IMR-90 (cell line): Measurements from ENCODE around the gene TGM1. TPM values are rescaled to one million over a fixed set of nuclear protein-coding genes. Genes with fewer than 3 reads are reported as not detected.
A peak's percentile ranks its signal among the peaks of the same experiment; 100 is the strongest.

ENCODE experiments used
- ATAC-seq: fragments of 200-7000 bp; cut with Tn5 transposase; 2 replicates; pipeline ENCODE4 v1.9.1; 2020; ENCODE audit warnings: low read depth, mild to moderate bottlenecking, moderate library complexity
- BruUV-seq: library from RNA; stranded (reverse); fragments of 400-500 nt; replicated peaks from 2 replicates; lab custom pipeline; 2021; lab: Mats Ljungman, UMichigan
- CTCF ChIA-PET: fragments of 300-600 bp; formaldehyde crosslinking; extraction: SDS; loops from one replicate; lab custom pipeline; 2021; ENCODE audit warnings: antibody characterized with exemption; lab: Yijun Ruan, JAX
- POLR2A ChIA-PET: fragments of 300-600 bp; sonication (Branson Sonifier 250); formaldehyde crosslinking; loops from one replicate; lab custom pipeline; 2022; ENCODE audit warnings: antibody characterized with exemption; ENCODE audit not compliant: unreplicated experiment; lab: Charles Lee
- DNase-seq: peaks from one replicate; pipeline ENCODE4 v3.0.0; 2013
- H2AFZ ChIP-seq: replicated peaks from 2 replicates; pipeline ENCODE3; 2013; ENCODE audit warnings: low read length, mild to moderate bottlenecking; ENCODE audit not compliant: poor library complexity
- H2AK5ac ChIP-seq: 2 replicates; pipeline ENCODE4 v1.6.1; 2013; ENCODE audit warnings: low read depth, low read length, inconsistent platforms
- H2AK9ac ChIP-seq: replicated peaks from 2 replicates; pipeline ENCODE3; 2013; ENCODE audit warnings: mild to moderate bottlenecking, low read depth, low read length, moderate library complexity; ENCODE audit not compliant: poor library complexity
- H2BK120ac ChIP-seq: 2 replicates; pipeline ENCODE4 v1.6.1; 2013; ENCODE audit warnings: low read depth, low read length, inconsistent platforms
- H2BK15ac ChIP-seq: 3 replicates; pipeline ENCODE4 v1.6.1; 2013; ENCODE audit warnings: low read depth, low read length, inconsistent platforms
- H2BK20ac ChIP-seq: 2 replicates; pipeline ENCODE4 v1.6.1; 2013; ENCODE audit warnings: low read depth, mild to moderate bottlenecking, inconsistent platforms, low read length, moderate library complexity
- H2BK5ac ChIP-seq: 2 replicates; pipeline ENCODE4 v1.6.1; 2013; ENCODE audit warnings: mild to moderate bottlenecking, low read depth, low read length, inconsistent platforms; ENCODE audit not compliant: poor library complexity, severe bottlenecking
- H3K14ac ChIP-seq: replicated peaks from 2 replicates; pipeline ENCODE4 v1.6.1; 2013; ENCODE audit warnings: low read depth, low read length, inconsistent platforms
- H3K18ac ChIP-seq: 2 replicates; pipeline ENCODE4 v1.6.1; 2013; ENCODE audit warnings: low read depth, low read length, control low read depth
- H3K23ac ChIP-seq: 2 replicates; pipeline ENCODE4 v1.6.1; 2013; ENCODE audit warnings: low read depth, low read length, inconsistent platforms
- H3K27ac ChIP-seq: 2 replicates; pipeline ENCODE4 v1.5.1; 2013; ENCODE audit warnings: mild to moderate bottlenecking, control low read depth, low read length; ENCODE audit not compliant: insufficient read depth
- H3K27me3 ChIP-seq: 2 replicates; pipeline ENCODE4 v1.6.1; 2013; ENCODE audit warnings: low read length; ENCODE audit not compliant: control insufficient read depth, insufficient read depth
- H3K36me3 ChIP-seq: 2 replicates; pipeline ENCODE4 v1.6.1; 2013; ENCODE audit warnings: low read length, mixed read lengths; ENCODE audit not compliant: control insufficient read depth, insufficient read depth
- H3K4ac ChIP-seq: 2 replicates; pipeline ENCODE4 v1.6.1; 2013; ENCODE audit warnings: low read depth, low read length, inconsistent platforms
- H3K4me1 ChIP-seq: 2 replicates; pipeline ENCODE4 v1.6.1; 2013; ENCODE audit warnings: low read length, mixed read lengths; ENCODE audit not compliant: control insufficient read depth, insufficient read depth
- H3K4me2 ChIP-seq: 2 replicates; pipeline ENCODE4 v1.6.1; 2013; ENCODE audit warnings: low read depth, mild to moderate bottlenecking, control low read depth, low read length, moderate library complexity
- H3K4me3 ChIP-seq: 2 replicates; pipeline ENCODE4 v1.5.1; 2013; ENCODE audit warnings: low read depth, mild to moderate bottlenecking, control low read depth, low read length, moderate library complexity; ENCODE audit not compliant: insufficient read depth
- H3K56ac ChIP-seq: 2 replicates; pipeline ENCODE4 v1.6.1; 2013; ENCODE audit warnings: low read length, inconsistent platforms; ENCODE audit not compliant: insufficient read depth; ENCODE audit errors: extremely low read depth
- H3K79me1 ChIP-seq, 2 experiments: 2 replicates each; pipeline ENCODE4 v1.6.1; 2013; ENCODE audit warnings: low read length in 2 of 2, inconsistent platforms in 1 of 2, low read depth in 1 of 2
- H3K9ac ChIP-seq: 2 replicates; pipeline ENCODE4 v1.6.1; 2013; ENCODE audit warnings: low read depth, low read length, control low read depth
- H3K9me1 ChIP-seq: 2 replicates; pipeline ENCODE4 v1.6.1; 2013; ENCODE audit warnings: low read length, inconsistent platforms; ENCODE audit not compliant: insufficient read depth
- H3K9me3 ChIP-seq: 2 replicates; pipeline ENCODE4 v1.6.1; 2013; ENCODE audit warnings: low read length; ENCODE audit not compliant: control insufficient read depth, insufficient read depth
- H4K20me1 ChIP-seq: 2 replicates; pipeline ENCODE4 v1.6.1; 2013; ENCODE audit warnings: low read length, inconsistent platforms; ENCODE audit not compliant: insufficient read depth
- H4K5ac ChIP-seq: 2 replicates; pipeline ENCODE4 v1.6.1; 2013; ENCODE audit warnings: mild to moderate bottlenecking, low read depth, low read length, control low read depth
- H4K8ac ChIP-seq, 2 experiments: 2 replicates each; pipeline ENCODE4 v1.6.1; 2013; ENCODE audit warnings: low read depth in 2 of 2, low read length in 2 of 2, control low read depth in 1 of 2, inconsistent platforms in 1 of 2
- H4K91ac ChIP-seq: 2 replicates; pipeline ENCODE4 v1.6.1; 2013; ENCODE audit warnings: low read depth, low read length, inconsistent platforms; ENCODE audit not compliant: insufficient read depth
- BHLHE40 ChIP-seq: fragments of 150-350 bp; IDR thresholded peaks from 2 replicates; pipeline ENCODE4 v1.6.1; 2016; ENCODE audit warnings: mild to moderate bottlenecking, low read depth, low read length
- CEBPB ChIP-seq: IDR thresholded peaks from 2 replicates; pipeline ENCODE4 v1.6.1; 2012; ENCODE audit warnings: low read depth, low read length, improper control_type of control experiment
- CHD1 ChIP-seq: IDR thresholded peaks from 2 replicates; pipeline ENCODE4 v1.6.1; 2012; ENCODE audit warnings: low read depth, low read length, improper control_type of control experiment
- ELK1 ChIP-seq: fragments of 150-350 bp; IDR thresholded peaks from 2 replicates; pipeline ENCODE4 v1.6.1; 2016; ENCODE audit warnings: low read depth, mild to moderate bottlenecking, low read length, moderate library complexity, borderline replicate concordance
- FOS ChIP-seq: fragments of 150-350 bp; IDR thresholded peaks from 2 replicates; pipeline ENCODE4 v1.6.1; 2016; ENCODE audit warnings: low read depth, low read length
- MAFK ChIP-seq: IDR thresholded peaks from 2 replicates; pipeline ENCODE4 v1.6.1; 2012; ENCODE audit warnings: low read depth, low read length, improper control_type of control experiment
- MAZ ChIP-seq: IDR thresholded peaks from 2 replicates; pipeline ENCODE4 v1.6.1; 2012; ENCODE audit warnings: low read depth, mild to moderate bottlenecking, low read length, improper control_type of control experiment, moderate library complexity, borderline replicate concordance
- MXI1 ChIP-seq: IDR thresholded peaks from 2 replicates; pipeline ENCODE4 v1.6.1; 2012; ENCODE audit warnings: low read depth, mild to moderate bottlenecking, low read length, moderate library complexity, borderline replicate concordance
- NFE2L2 ChIP-seq: fragments of 150-350 bp; IDR thresholded peaks from 2 replicates; pipeline ENCODE4 v1.6.1; 2016; ENCODE audit warnings: low read depth, mild to moderate bottlenecking, low read length
- POLR2A ChIP-seq: IDR thresholded peaks from 2 replicates; pipeline ENCODE4 v1.6.1; 2012; ENCODE audit warnings: mild to moderate bottlenecking, low read depth, low read length
- RAD21 ChIP-seq: IDR thresholded peaks from 2 replicates; pipeline ENCODE4 v1.6.1; 2012; ENCODE audit warnings: low read length, improper control_type of control experiment
- RCOR1 ChIP-seq: IDR thresholded peaks from 2 replicates; pipeline ENCODE4 v1.6.1; 2012; ENCODE audit warnings: mild to moderate bottlenecking, low read length, improper control_type of control experiment; ENCODE audit not compliant: insufficient replicate concordance
- RFX5 ChIP-seq: IDR thresholded peaks from 2 replicates; pipeline ENCODE4 v1.8.0; 2012; ENCODE audit warnings: low read depth, mild to moderate bottlenecking, low read length, moderate library complexity
- SMC3 ChIP-seq: fragments of 150-350 bp; IDR thresholded peaks from 2 replicates; pipeline ENCODE4 v1.6.1; 2016; ENCODE audit warnings: low read depth, mild to moderate bottlenecking, antibody characterized with exemption, low read length, moderate library complexity
- WGBS, 2 experiments: methylation state at CpG; one replicate each; pipeline versions ENCODE4 v1.1.5 to v1.1.7; 2013; ENCODE audit warnings: missing lambda C conversion rate in 2 of 2; ENCODE audit not compliant: insufficient read length in 1 of 2; ENCODE audit errors: extremely low coverage in 2 of 2; 5-methylcytosine and 5-hydroxymethylcytosine counted together
- dilution Hi-C: fragments of 300-500 bp; cut with HindIII; formaldehyde crosslinking; loops from one replicate; pipeline ENCODE4 v1.14.3; 2018; ENCODE audit warnings: low sequenced_read_pairs; ENCODE audit not compliant: unreplicated experiment
- in situ Hi-C: fragments of 300-500 bp; cut with MboI; formaldehyde crosslinking; loops from 3 replicates; pipeline ENCODE4 v1.14.3; 2019; ENCODE audit warnings: low sequenced_read_pairs, inconsistent platforms, mixed read lengths
- intact Hi-C: fragments of 100-400 bp; cut with micrococcal nuclease; formaldehyde crosslinking; loops from 2 replicates; pipeline ENCODE4 v1.10.0; 2022
- polyA plus RNA-seq, 3 experiments: library from polyadenylated mRNA; depleted of rRNA; stranded (reverse); fragments of >200 nt; gene quantifications; 2 replicates each; pipeline ENCODE4 v1.2.3, GENCODE V29; 2012; ENCODE audit warnings: low replicate concordance in 1 of 3
- total RNA-seq: library from RNA; depleted of rRNA; stranded (reverse); fragments of >200 nt; gene quantifications from 2 replicates; pipeline ENCODE4 v1.2.3, GENCODE V29; 2012
- TF ChIP-seq, protein P1 (sequence below): conservative IDR thresholded peaks from 2 replicates; pipeline ENCODE4 v1.5.1; 2012; ENCODE audit warnings: mild to moderate bottlenecking, low read depth, low read length, improper control_type of control experiment

The TGM1 gene
- total and polyA plus RNA-seq, 2 of the 4 experiments (the other 2 are of a cell fraction) = 0.72 to 3.3 TPM

DNA sequence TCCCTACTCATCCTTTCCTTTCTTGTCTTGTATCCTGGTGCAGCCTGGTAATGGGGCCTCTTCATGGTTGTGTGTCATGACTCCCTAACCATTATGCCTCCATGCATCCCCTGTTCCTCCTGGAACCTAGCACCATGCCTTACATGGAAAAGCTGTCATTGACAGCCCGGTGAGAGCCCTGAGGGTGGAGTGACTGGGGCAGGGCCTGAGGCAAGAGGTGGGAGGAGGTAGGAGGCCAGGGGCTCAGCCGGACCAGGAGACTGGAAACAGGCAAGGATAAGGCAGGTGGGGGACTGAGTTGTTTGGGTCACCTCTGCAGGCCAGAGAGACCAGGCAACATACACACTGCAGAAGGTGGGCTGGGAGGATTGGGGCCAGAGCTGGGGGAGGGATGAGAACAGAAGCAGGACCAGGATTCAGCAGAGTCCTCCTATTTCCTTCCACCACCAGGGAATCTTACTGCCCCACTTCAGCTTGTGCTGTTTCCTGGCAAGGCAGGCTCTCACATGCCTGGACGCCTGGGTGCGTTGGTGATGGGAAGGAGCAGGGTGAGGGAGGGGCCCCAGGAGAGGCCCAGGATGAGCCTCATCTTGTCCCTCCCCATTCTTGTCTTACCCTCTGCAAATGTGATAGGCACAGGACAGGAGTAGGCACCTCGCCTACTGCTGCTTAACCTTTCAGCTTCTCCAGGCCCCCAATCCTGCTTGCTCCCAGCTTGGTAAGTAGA is 46.7 kb upstream of the TGM1 start, which contains the start of gene LTB4R2:
Gene LTB4R2, plus strand, starts transcription at position 603 of the 727 bp plus-strand sequence. CDS start 525 bp downstream, outside the sequence.
- peaks cover 10% of the 10 kb centered on the region; the same call in 1 of the 2 replicates for H3K4me1 ChIP-seq
- no peak within 1 kb of the TSS for H3K4ac ChIP-seq
- H2AK5ac ChIP-seq = 0 out of 2 replicates have a peak within 1 kb of the TSS, but pooled peaks have one; percentile 9
- in situ Hi-C loops (no loop called here), intact Hi-C loops (no loop called here), dilution Hi-C loops (no loop called here)
- peaks cover 19% of the 10 kb centered on the region for H3K36me3 ChIP-seq
- POLR2A ChIA-PET = no interaction called here
- H4K91ac ChIP-seq = no peak within 1 kb of the TSS
- TF ChIP-seq ELK1 (no peak), MXI1 (no peak), BHLHE40 (no peak), RCOR1 (no peak), RFX5 (no peak), POLR2A (no peak), RAD21 (no peak), MAZ (no peak), FOS (no peak), CEBPB (no peak), NFE2L2 (no peak), SMC3 (no peak), CHD1 (no peak), MAFK (no peak)
- TF ChIP-seq, protein P1, sequence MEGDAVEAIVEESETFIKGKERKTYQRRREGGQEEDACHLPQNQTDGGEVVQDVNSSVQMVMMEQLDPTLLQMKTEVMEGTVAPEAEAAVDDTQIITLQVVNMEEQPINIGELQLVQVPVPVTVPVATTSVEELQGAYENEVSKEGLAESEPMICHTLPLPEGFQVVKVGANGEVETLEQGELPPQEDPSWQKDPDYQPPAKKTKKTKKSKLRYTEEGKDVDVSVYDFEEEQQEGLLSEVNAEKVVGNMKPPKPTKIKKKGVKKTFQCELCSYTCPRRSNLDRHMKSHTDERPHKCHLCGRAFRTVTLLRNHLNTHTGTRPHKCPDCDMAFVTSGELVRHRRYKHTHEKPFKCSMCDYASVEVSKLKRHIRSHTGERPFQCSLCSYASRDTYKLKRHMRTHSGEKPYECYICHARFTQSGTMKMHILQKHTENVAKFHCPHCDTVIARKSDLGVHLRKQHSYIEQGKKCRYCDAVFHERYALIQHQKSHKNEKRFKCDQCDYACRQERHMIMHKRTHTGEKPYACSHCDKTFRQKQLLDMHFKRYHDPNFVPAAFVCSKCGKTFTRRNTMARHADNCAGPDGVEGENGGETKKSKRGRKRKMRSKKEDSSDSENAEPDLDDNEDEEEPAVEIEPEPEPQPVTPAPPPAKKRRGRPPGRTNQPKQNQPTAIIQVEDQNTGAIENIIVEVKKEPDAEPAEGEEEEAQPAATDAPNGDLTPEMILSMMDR = no peak
- no peak within 1 kb of the TSS for H3K27ac ChIP-seq
- H3K56ac ChIP-seq = no peak within 1 kb of the TSS
- H3K9me3 ChIP-seq = no peaks in the 10 kb centered on the region
- no peak within 1 kb of the TSS for H3K9ac ChIP-seq
- H3K14ac ChIP-seq = no peak within 1 kb of the TSS
- H4K5ac ChIP-seq = no peak within 1 kb of the TSS
- no peak within 1 kb of the TSS for H2BK20ac ChIP-seq
- peak within 1 kb of the TSS; percentile 12; the same call in 1 of the 2 replicates for H3K4me3 ChIP-seq
- H2BK15ac ChIP-seq = no peak within 1 kb of the TSS
- ATAC-seq = no peak
- peak within 1 kb of the TSS; percentile 60 for H2AK9ac ChIP-seq
- no peak within 1 kb of the TSS for H2BK120ac ChIP-seq
- no TSS peak for BruUV-seq
- 88% methylated on average over 1 of the region's 5 CpGs; no CpG with 5 or more reads in 1 of the 2 experiments for WGBS, 2 experiments
- H3K9me1 ChIP-seq = peaks cover 7% of the 10 kb centered on the region; the same call in 1 of the 2 replicates
- peaks cover 8% of the 10 kb centered on the region; the same call in 1 of the 2 replicates for H4K20me1 ChIP-seq
- 0 out of 2 replicates have a peak within 1 kb of the TSS, but pooled peaks have one; percentile 41 for H3K23ac ChIP-seq
- DNase-seq = no peak
- peak within 1 kb of the TSS; percentile 37; the same call in 1 of the 2 replicates for H3K4me2 ChIP-seq
- H2AFZ ChIP-seq = peak within 1 kb of the TSS; percentile 60
- CTCF ChIA-PET = interaction anchor here (1.2 to 4.1 kb wide), 2 partner anchors 12 to 24 kb away, joined by 3 to 20 read pairs; no protein-coding TSS in a partner anchor
- peaks cover 2% of the 10 kb centered on the region; the same call in 1 of the 2 replicates for H3K27me3 ChIP-seq
- H3K79me1 ChIP-seq = peaks cover 3 to 8% of the 10 kb centered on the region in 2 experiments; a peak in 1 of 4 replicates
- no peak within 1 kb of the TSS for H3K18ac ChIP-seq
- no peak within 1 kb of the TSS for H2BK5ac ChIP-seq
- no peak within 1 kb of the TSS for H4K8ac ChIP-seq
